ENCODE data around the gene DEFB119. TPM values are rescaled to one million over a fixed set of nuclear protein-coding genes. Genes with fewer than 3 reads are reported as not detected.
"Not testable (repeated sequence)": the region's sequence is repeated elsewhere in the genome, so short reads cannot be mapped to it uniquely, and the experiment has no call there.

The DEFB119 gene
- total RNA-seq, result not detected

DNA sequence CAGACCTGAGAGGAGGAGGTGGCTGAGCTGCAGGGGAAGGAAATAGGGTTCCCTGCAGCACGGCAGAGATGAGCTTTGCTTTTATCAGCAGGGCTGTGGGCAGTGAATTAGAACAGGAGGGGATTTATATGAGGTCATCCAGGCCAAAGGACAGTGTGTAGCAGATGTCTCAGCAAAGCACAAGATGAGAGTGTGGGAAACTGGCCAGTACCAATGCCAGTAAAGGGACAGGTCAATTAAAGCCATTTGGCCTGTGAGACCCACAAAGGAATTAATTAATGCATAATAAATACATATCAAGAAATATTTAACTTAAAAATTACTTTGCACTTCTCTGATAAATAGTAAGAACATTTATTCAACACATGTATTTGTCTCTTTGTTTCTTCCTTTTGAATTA, at the start of gene DEFB119:
Gene DEFB119 (minus strand): TSS at position 101 of the 400 bp plus-strand sequence. CDS start 107 bp downstream, outside the sequence.
- Mint-ChIP-seq H3K27ac (no peak within 1 kb of the TSS), H3K9me3 (ENCODE audit: insufficient read depth) (no peaks in the 10 kb centered on the region), H3K4me1 (ENCODE audit: low read depth) (no peaks in the 10 kb centered on the region), H3K27me3 (ENCODE audit: low read depth) (peaks cover 2% of the 10 kb centered on the region), H3K36me3 (ENCODE audit: low read depth) (no peaks in the 10 kb centered on the region), H3K4me3 (no peak within 1 kb of the TSS)
- ChIA-PET POLR2A (no interaction called here), CTCF (no interaction called here)
- no peak for ATAC-seq
- no peak for DNase-seq

DNA sequence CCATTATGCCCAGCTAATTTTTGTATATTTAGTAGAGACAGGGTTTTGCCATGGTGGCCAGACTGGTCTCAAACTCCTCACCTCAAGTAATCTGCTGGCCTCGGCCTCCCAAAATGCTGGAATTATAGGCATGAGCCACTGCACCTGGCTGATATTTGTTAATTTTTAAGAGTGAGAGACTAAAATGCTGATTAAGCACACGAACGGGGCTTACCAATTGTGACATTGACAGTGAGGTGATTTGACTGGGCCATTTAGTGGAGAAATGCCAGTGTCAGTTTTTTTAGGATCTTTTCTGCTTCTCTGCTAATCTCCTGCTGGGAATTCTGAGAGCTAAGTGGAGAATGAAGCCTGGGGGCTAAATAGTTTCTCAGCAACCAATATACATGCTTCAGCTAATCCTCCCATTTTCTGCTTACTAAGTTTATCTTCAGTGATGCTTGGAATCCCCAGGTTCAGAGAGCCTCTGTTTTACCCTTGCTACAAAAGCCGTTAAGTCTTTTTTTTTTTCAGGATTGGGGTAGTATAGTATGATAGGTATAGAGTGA, 40.3 kb upstream of the DEFB119 start:
- ATAC-seq, result no peak
- DNase-seq, result no peak
- Mint-ChIP-seq H3K4me3 (no peak overlapping the region), H3K27ac (no peak overlapping the region), H3K9me3 (ENCODE audit: insufficient read depth) (no peaks in the 10 kb centered on the region), H3K4me1 (ENCODE audit: low read depth) (no peaks in the 10 kb centered on the region), H3K36me3 (ENCODE audit: low read depth) (no peaks in the 10 kb centered on the region), H3K27me3 (ENCODE audit: low read depth) (peaks cover 2% of the 10 kb centered on the region)
- ChIA-PET POLR2A (no interaction called here), CTCF (no interaction called here)

- H3K27me3 Mint-ChIP-seq (ENCODE audit: low read depth); H3K4me1 Mint-ChIP-seq (ENCODE audit: low read depth); H3K27ac Mint-ChIP-seq; CTCF ChIA-PET; ATAC-seq; H3K36me3 Mint-ChIP-seq (ENCODE audit: low read depth); DNase-seq; H3K9me3 Mint-ChIP-seq (ENCODE audit: insufficient read depth); POLR2A ChIA-PET; H3K4me3 Mint-ChIP-seq: not testable (repeated sequence)
Measured at GRCh38 chr20:31427576-31427975, 37.2 kb upstream of the DEFB119 start.

GRCh38 chr20:31426891-31427551, 36.6 kb upstream of the DEFB119 start:
- ATAC-seq; DNase-seq; CTCF ChIA-PET; H3K27ac Mint-ChIP-seq; H3K27me3 Mint-ChIP-seq (ENCODE audit: low read depth); H3K9me3 Mint-ChIP-seq (ENCODE audit: insufficient read depth); H3K4me1 Mint-ChIP-seq (ENCODE audit: low read depth); H3K4me3 Mint-ChIP-seq; POLR2A ChIA-PET; H3K36me3 Mint-ChIP-seq (ENCODE audit: low read depth): not testable (repeated sequence)

- DNase-seq (no peak), ATAC-seq (no peak)
- Mint-ChIP-seq H3K27ac (no peak overlapping the region), H3K9me3 (ENCODE audit: insufficient read depth) (no peaks in the 10 kb centered on the region), H3K4me1 (ENCODE audit: low read depth) (no peaks in the 10 kb centered on the region), H3K27me3 (ENCODE audit: low read depth) (peaks cover 7% of the 10 kb centered on the region), H3K4me3 (no peak overlapping the region), H3K36me3 (ENCODE audit: low read depth) (no peaks in the 10 kb centered on the region)
- ChIA-PET POLR2A (no interaction called here), CTCF (no interaction called here)
Measured at GRCh38 chr20:31425797-31426196, 35.4 kb upstream of the DEFB119 start.

DNA sequence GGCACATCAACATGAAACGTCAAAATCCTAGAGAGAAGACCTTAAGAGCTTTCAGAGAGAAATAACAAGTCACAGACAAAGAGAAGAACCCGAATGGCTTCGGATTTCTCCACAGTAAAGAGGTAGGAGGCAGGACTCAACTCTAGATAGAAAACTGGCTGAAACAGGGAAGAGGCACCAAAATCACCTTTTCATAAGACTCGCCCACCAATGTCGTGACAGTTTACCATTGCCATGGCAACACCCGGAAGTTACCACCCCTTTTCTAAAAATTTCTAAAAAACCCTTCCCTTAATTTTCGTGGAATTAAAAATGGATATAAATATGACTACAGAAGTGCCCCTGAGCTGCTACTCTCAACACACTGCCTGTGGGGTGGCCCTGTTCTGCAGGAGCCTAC, 27.9 kb upstream of the DEFB119 start:
- no peaks in the 10 kb centered on the region for H3K4me1 Mint-ChIP-seq (ENCODE audit: low read depth)
- H3K27ac Mint-ChIP-seq, result no peak overlapping the region
- ATAC-seq (no peak), DNase-seq (no peak)
- CTCF ChIA-PET, result no interaction called here
- H3K27me3 Mint-ChIP-seq (ENCODE audit: low read depth), result peaks cover 4% of the 10 kb centered on the region
- POLR2A ChIA-PET, result no interaction called here
- no peaks in the 10 kb centered on the region for H3K9me3 Mint-ChIP-seq (ENCODE audit: insufficient read depth)
- H3K4me3 Mint-ChIP-seq, result no peak overlapping the region
- no peaks in the 10 kb centered on the region for H3K36me3 Mint-ChIP-seq (ENCODE audit: low read depth)

- DNase-seq, result no peak
- Mint-ChIP-seq H3K4me3 (no peak overlapping the region), H3K4me1 (ENCODE audit: low read depth) (no peaks in the 10 kb centered on the region), H3K27ac (no peak overlapping the region), H3K36me3 (ENCODE audit: low read depth) (no peaks in the 10 kb centered on the region), H3K27me3 (ENCODE audit: low read depth) (no peaks in the 10 kb centered on the region), H3K9me3 (ENCODE audit: insufficient read depth) (no peaks in the 10 kb centered on the region)
- POLR2A ChIA-PET, result no interaction called here
- no peak for ATAC-seq
- CTCF ChIA-PET, result no interaction called here
Measured at GRCh38 chr20:31415653-31416052, 25.3 kb upstream of the DEFB119 start.

- no peak for DNase-seq
- Mint-ChIP-seq H3K4me1 (ENCODE audit: low read depth) (no peaks in the 10 kb centered on the region), H3K4me3 (no peak overlapping the region), H3K36me3 (ENCODE audit: low read depth) (no peaks in the 10 kb centered on the region), H3K9me3 (ENCODE audit: insufficient read depth) (no peaks in the 10 kb centered on the region), H3K27ac (no peak overlapping the region), H3K27me3 (ENCODE audit: low read depth) (no peaks in the 10 kb centered on the region)
- no peak for ATAC-seq
- CTCF ChIA-PET, result interaction anchor here (1.0 kb wide), 1 partner anchor 88 kb away, joined by 3 read pairs; no protein-coding TSS in a partner anchor
- POLR2A ChIA-PET, result no interaction called here
Measured at GRCh38 chr20:31414381-31414780, 24.0 kb upstream of the DEFB119 start.

- POLR2A ChIA-PET, result no interaction called here
- Mint-ChIP-seq H3K36me3 (ENCODE audit: low read depth) (no peaks in the 10 kb centered on the region), H3K27ac (no peak overlapping the region), H3K4me1 (ENCODE audit: low read depth) (no peaks in the 10 kb centered on the region), H3K9me3 (ENCODE audit: insufficient read depth) (no peaks in the 10 kb centered on the region), H3K4me3 (no peak overlapping the region), H3K27me3 (ENCODE audit: low read depth) (no peaks in the 10 kb centered on the region)
- ATAC-seq, result no peak
- no peak for DNase-seq
- CTCF ChIA-PET, result no interaction called here
Measured at GRCh38 chr20:31410011-31410410, 19.6 kb upstream of the DEFB119 start.

- H3K27me3 Mint-ChIP-seq (ENCODE audit: low read depth), result no peaks in the 10 kb centered on the region
- H3K9me3 Mint-ChIP-seq (ENCODE audit: insufficient read depth), result no peaks in the 10 kb centered on the region
- ATAC-seq (no peak), DNase-seq (no peak)
- H3K4me1 Mint-ChIP-seq (ENCODE audit: low read depth), result no peaks in the 10 kb centered on the region
- ChIA-PET POLR2A (no interaction called here), CTCF (interaction anchor here (1.3 kb wide), 1 partner anchor 91 kb away, joined by 3 read pairs; no protein-coding TSS in a partner anchor)
- no peaks in the 10 kb centered on the region for H3K36me3 Mint-ChIP-seq (ENCODE audit: low read depth)
- no peak within 1 kb of the TSS for H3K27ac Mint-ChIP-seq
- no peak within 1 kb of the TSS for H3K4me3 Mint-ChIP-seq
Measured at GRCh38 chr20:31406115-31406514, 15.7 kb upstream of the DEFB119 start, which contains the start of gene DEFB121. TSS of gene DEFB121 (minus strand) at chr20:31406215. CDS start at chr20:31406152, 63 bp downstream.

- Mint-ChIP-seq H3K27me3 (ENCODE audit: low read depth) (no peaks in the 10 kb centered on the region), H3K4me3 (no peak overlapping the region), H3K36me3 (ENCODE audit: low read depth) (no peaks in the 10 kb centered on the region), H3K9me3 (ENCODE audit: insufficient read depth) (no peaks in the 10 kb centered on the region), H3K4me1 (ENCODE audit: low read depth) (no peaks in the 10 kb centered on the region), H3K27ac (no peak overlapping the region)
- POLR2A ChIA-PET, result no interaction called here
- ATAC-seq (no peak), DNase-seq (no peak)
- CTCF ChIA-PET, result interaction anchor here (1.1 kb wide), 1 partner anchor 99 kb away, joined by 4 read pairs; no protein-coding TSS in a partner anchor
Measured at GRCh38 chr20:31403886-31404285, 13.5 kb upstream of the DEFB119 start.

DNA sequence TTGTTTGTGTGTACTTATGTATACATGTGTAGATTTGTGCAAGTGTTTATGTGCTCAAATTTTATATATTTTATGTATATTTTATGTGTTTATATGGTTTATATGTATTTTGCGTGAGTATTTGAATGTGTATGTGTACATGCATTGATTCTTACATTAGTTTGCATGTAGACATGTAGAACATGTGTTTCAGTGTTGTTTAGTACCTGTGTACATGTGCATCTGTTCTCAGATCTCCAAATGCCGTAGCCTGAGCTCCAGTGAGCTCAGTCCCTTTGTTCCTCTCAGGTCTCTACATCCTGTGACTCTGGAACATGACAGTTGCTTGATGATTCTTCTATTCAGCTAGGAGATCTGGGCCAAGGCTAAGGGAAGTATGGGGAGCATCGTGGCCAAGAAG, 4.5 kb upstream of the DEFB119 start:
- DNase-seq (no peak), ATAC-seq (no peak)
- no peak overlapping the region for H3K27ac Mint-ChIP-seq
- no peaks in the 10 kb centered on the region for H3K9me3 Mint-ChIP-seq (ENCODE audit: insufficient read depth)
- no peak overlapping the region for H3K4me3 Mint-ChIP-seq
- H3K27me3 Mint-ChIP-seq (ENCODE audit: low read depth), result peaks cover 2% of the 10 kb centered on the region
- no peaks in the 10 kb centered on the region for H3K36me3 Mint-ChIP-seq (ENCODE audit: low read depth)
- H3K4me1 Mint-ChIP-seq (ENCODE audit: low read depth), result no peaks in the 10 kb centered on the region
- CTCF ChIA-PET, result no interaction called here
- POLR2A ChIA-PET, result no interaction called here

DNA sequence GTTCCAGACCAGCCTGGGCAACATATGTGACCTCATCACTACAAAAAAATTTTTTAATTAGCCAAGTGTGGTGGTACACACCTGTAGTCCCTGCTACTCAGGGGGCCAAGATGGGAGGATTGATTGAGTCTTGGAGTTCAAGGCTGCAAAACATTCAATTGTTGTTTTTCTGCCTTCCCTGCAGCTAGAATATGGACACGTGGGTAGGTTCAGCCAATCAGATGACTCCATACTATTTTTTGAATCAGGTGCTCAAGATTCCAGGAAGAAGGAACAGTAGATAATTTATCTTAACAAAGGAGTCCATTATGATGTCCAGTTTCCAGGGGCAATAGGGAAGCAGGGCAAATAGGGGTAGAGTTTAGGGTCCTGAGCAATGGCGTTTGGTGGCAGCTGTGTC, 2.4 kb upstream of the DEFB119 start:
- Mint-ChIP-seq H3K36me3 (ENCODE audit: low read depth) (no peaks in the 10 kb centered on the region), H3K27ac (no peak overlapping the region), H3K4me1 (ENCODE audit: low read depth) (no peaks in the 10 kb centered on the region), H3K27me3 (ENCODE audit: low read depth) (peaks cover 2% of the 10 kb centered on the region), H3K4me3 (no peak overlapping the region), H3K9me3 (ENCODE audit: insufficient read depth) (no peaks in the 10 kb centered on the region)
- ATAC-seq (no peak), DNase-seq (no peak)
- CTCF ChIA-PET, result no interaction called here
- POLR2A ChIA-PET, result no interaction called here

Measured in activated CD8-positive, alpha-beta T cell treated with anti-CD3 and anti-CD28 coated beads, Interleukin-2, amount 10 ng/mL, durations not matched to agents 7 days and 5 days (primary cell).